ENCODE results near the gene MTCP1. TPM values are rescaled to one million over a fixed set of nuclear protein-coding genes. Genes with fewer than 3 reads are reported as not detected.
A peak's percentile ranks its signal among the peaks of the same experiment; 100 is the strongest.

Gene MTCP1
- total and polyA plus RNA-seq, 9 of the 15 experiments (the other 6 are each of a cell fraction or from before 2014, with no cell fraction given), result 12.7 to 28.0 (median 22.9) TPM

DNA sequence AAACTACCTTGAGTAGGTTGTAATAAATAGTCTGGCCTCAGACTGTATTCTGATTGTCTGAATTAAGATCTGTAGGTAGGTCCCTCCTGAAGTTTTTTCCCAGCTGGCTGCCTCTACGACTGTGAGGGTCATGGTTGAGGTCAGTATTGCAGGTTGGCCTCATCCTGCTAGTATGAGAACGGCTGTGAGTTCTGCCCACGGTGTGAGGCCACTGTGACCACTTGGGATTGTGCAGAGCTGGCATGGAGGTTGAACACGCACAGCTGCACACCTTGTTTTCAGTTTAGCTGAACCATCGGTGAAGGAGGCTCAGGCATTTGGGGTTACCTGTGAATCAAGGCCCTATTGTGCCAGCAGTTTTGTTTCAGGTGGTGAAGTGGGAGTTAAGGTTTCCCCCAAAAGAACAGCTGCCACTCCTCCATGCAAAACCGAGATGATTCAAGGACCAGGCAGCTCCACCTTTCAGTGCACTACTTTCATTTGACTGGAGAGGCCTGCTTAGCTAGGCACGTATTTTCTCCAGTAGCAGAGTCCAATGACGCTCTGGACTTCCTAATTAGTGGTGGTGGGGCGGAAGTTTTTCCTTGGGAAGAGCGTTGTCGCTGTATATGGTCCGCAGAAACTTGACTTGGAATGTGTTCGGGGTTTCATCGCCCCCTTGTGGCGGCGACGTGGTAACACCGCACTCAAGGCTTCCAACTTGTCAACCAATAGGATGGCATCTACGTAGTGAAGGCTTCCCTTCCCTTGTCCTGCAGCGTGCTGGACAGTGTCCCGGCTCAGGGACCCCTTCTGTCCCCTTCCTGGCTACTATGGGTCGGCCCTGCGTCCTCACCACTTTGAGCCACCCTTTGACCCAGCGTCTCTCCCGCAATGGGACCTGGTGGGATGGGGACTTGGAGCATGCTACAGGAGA is 13.8 kb downstream of the MTCP1 start (continued):
- TF ChIP-seq MYC (IDR thresholded peaks at IDR 0.05; ENCODE audit: low read depth, low read length), result 0 out of 2 replicates have a peak, but pooled peaks have one; percentile 17
- TF ChIP-seq MYC (CRISPR knock-in tag; IDR thresholded peaks at IDR 0.05; ENCODE audit: borderline replicate concordance, low read depth), result no peak
- TF ChIP-seq SOX6 (IDR thresholded peaks at IDR 0.05), result no peak
- peak; percentile 26; the same call in 1 of the 2 replicates for TF ChIP-seq SP1 (CRISPR knock-in tag; IDR thresholded peaks at IDR 0.05)
- TF ChIP-seq, protein P1, sequence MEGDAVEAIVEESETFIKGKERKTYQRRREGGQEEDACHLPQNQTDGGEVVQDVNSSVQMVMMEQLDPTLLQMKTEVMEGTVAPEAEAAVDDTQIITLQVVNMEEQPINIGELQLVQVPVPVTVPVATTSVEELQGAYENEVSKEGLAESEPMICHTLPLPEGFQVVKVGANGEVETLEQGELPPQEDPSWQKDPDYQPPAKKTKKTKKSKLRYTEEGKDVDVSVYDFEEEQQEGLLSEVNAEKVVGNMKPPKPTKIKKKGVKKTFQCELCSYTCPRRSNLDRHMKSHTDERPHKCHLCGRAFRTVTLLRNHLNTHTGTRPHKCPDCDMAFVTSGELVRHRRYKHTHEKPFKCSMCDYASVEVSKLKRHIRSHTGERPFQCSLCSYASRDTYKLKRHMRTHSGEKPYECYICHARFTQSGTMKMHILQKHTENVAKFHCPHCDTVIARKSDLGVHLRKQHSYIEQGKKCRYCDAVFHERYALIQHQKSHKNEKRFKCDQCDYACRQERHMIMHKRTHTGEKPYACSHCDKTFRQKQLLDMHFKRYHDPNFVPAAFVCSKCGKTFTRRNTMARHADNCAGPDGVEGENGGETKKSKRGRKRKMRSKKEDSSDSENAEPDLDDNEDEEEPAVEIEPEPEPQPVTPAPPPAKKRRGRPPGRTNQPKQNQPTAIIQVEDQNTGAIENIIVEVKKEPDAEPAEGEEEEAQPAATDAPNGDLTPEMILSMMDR (IDR thresholded peaks at IDR 0.05 in 2 of 3, conservative IDR thresholded peaks at IDR 0.05 in 1 of 3; ENCODE audit: insufficient read depth in 2 of 3, low read depth in 1 of 3, low read length in 3 of 3), result peak; percentile 72 to 84 (median 76)
- TF ChIP-seq POLR2G (IDR thresholded peaks at IDR 0.05; ENCODE audit: low read depth, low read length), result peak; percentile 25; the same call in 1 of the 2 replicates
- 0 out of 4 replicates have a peak, but pooled peaks of 1 of the 2 experiments have one; percentile 14 for TF ChIP-seq FOXK2 (conservative IDR thresholded peaks at IDR 0.05 in 1 of 2, IDR thresholded peaks at IDR 0.05 in 1 of 2; ENCODE audit: low read depth in 2 of 2)
- TF ChIP-seq, protein P2, sequence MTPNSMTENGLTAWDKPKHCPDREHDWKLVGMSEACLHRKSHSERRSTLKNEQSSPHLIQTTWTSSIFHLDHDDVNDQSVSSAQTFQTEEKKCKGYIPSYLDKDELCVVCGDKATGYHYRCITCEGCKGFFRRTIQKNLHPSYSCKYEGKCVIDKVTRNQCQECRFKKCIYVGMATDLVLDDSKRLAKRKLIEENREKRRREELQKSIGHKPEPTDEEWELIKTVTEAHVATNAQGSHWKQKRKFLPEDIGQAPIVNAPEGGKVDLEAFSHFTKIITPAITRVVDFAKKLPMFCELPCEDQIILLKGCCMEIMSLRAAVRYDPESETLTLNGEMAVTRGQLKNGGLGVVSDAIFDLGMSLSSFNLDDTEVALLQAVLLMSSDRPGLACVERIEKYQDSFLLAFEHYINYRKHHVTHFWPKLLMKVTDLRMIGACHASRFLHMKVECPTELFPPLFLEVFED (CRISPR knock-in tag; conservative IDR thresholded peaks at IDR 0.05), result no peak
- 0 out of 2 replicates have a peak, but pooled peaks have one; percentile 39 for TF ChIP-seq XRCC5 (IDR thresholded peaks at IDR 0.05; ENCODE audit: low read depth, low read length)
- no peak for TF ChIP-seq RHOXF2B (CRISPR knock-in tag; conservative IDR thresholded peaks at IDR 0.05)
- TF ChIP-seq, protein P3, sequence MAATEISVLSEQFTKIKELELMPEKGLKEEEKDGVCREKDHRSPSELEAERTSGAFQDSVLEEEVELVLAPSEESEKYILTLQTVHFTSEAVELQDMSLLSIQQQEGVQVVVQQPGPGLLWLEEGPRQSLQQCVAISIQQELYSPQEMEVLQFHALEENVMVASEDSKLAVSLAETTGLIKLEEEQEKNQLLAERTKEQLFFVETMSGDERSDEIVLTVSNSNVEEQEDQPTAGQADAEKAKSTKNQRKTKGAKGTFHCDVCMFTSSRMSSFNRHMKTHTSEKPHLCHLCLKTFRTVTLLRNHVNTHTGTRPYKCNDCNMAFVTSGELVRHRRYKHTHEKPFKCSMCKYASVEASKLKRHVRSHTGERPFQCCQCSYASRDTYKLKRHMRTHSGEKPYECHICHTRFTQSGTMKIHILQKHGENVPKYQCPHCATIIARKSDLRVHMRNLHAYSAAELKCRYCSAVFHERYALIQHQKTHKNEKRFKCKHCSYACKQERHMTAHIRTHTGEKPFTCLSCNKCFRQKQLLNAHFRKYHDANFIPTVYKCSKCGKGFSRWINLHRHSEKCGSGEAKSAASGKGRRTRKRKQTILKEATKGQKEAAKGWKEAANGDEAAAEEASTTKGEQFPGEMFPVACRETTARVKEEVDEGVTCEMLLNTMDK (IDR thresholded peaks at IDR 0.05; ENCODE audit: borderline replicate concordance, insufficient read depth, low read depth, low read length, poor library complexity, severe bottlenecking), result peak; percentile 53
- no peak for TF ChIP-seq ATF1 (CRISPR knock-in tag; IDR thresholded peaks at IDR 0.05)
- peak; percentile 80 for TF ChIP-seq ATF1 (tag; IDR thresholded peaks at IDR 0.05)
- TF ChIP-seq TEAD4 (IDR thresholded peaks at IDR 0.05; ENCODE audit: low read length), result peak; percentile 63
- TF ChIP-seq TEAD4 (CRISPR knock-in tag; IDR thresholded peaks at IDR 0.05; ENCODE audit: borderline replicate concordance), result no peak
- peak; percentile 21; the same call in 1 of the 2 replicates for TF ChIP-seq ATF7 (IDR thresholded peaks at IDR 0.05)
- TF ChIP-seq, protein P4, sequence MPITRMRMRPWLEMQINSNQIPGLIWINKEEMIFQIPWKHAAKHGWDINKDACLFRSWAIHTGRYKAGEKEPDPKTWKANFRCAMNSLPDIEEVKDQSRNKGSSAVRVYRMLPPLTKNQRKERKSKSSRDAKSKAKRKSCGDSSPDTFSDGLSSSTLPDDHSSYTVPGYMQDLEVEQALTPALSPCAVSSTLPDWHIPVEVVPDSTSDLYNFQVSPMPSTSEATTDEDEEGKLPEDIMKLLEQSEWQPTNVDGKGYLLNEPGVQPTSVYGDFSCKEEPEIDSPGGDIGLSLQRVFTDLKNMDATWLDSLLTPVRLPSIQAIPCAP (CRISPR knock-in tag; IDR thresholded peaks at IDR 0.05; ENCODE audit: borderline replicate concordance), result no peak
- TF ChIP-seq NFYB (IDR thresholded peaks at IDR 0.05; ENCODE audit: extremely low read depth, insufficient read length), result no peak
- peak; percentile 44; the same call in 1 of the 2 replicates for TF ChIP-seq CC2D1A (IDR thresholded peaks at IDR 0.05)
